IPS-18c (cell line): Measurements from ENCODE around the gene OR2Z1.
"Not testable (repeated sequence)": the region's sequence is repeated elsewhere in the genome, so short reads cannot be mapped to it uniquely, and the experiment has no call there.

Experiments
- H3K4me3 ChIP-seq: 2 replicates; pipeline ENCODE4 v1.7.0; 2013; ENCODE audit warnings: low read depth, mild to moderate bottlenecking, low read length, moderate library complexity; ENCODE audit not compliant: insufficient read depth
- H3K9me3 ChIP-seq: one replicate; pipeline ENCODE4 v1.6.1; 2013; ENCODE audit warnings: mild to moderate bottlenecking, low read length, moderate library complexity; ENCODE audit not compliant: control insufficient read depth, insufficient read depth

The OR2Z1 gene

GRCh38 chr19:8697671-8698432 is 23.6 kb upstream of the OR2Z1 start:
- H3K4me3 ChIP-seq = no peak overlapping the region
- peaks cover 5% of the 10 kb centered on the region for H3K9me3 ChIP-seq

DNA sequence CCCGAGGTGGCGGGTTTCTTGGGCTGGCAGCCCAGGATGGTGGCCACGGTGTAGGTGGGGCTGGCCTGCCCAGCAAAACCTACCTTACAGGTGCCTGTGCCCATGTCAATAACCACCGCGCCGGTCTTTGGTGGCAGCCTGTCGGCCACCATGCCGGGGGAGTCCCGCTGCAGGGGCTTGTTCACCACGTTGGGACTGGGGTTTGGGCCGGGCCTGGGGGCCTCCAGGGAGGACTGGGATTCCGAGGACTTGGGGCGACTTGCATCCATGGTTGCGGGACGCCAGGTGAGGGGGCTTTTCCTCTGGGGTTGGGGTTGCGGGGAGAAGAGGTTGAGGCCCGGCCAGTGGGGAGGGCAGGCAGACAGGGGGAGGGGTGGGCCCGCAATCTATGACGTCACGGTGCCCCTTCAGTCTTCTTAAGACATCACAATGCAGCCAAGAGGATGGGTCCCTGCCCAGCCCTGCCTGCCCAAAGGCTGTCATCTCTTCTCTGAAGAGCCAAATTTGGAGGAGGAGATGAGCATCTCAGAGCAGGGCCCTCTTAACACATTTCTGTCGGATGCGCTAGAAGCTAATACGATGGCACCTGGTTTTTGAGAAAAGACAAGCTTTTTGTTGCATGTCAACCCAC is 22.9 kb upstream of the OR2Z1 start, which contains the start of gene ACTL9:
TSS of gene ACTL9 (minus strand) at position 363 of the 631 bp plus-strand sequence. CDS start at position 269, 94 bp downstream.
- H3K9me3 ChIP-seq = peaks cover 5% of the 10 kb centered on the region
- no peak within 1 kb of the TSS for H3K4me3 ChIP-seq

- no peak overlapping the region for H3K4me3 ChIP-seq
- peaks cover 5% of the 10 kb centered on the region for H3K9me3 ChIP-seq
These were observed 21.5 kb upstream of the OR2Z1 start for GRCh38 chr19:8699908-8700307.

DNA sequence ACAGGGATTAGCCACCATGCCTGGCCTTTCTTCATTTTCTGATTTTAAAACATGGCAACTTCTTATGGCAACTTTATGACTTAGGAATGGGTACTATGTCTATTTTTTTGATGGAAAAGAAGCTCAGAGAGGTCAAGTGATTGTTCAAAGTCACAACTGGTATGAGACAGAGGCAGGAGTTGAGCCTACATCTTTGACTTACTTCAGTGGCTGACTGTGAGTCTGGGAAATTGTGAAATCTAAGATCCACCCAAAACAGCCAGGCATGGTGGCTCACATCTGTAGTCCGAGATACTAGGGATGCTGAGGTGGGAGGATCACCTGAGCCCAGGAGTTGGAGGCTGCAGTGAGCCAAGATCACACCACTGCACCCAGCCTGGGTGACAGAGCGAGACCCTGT is 20.5 kb upstream of the OR2Z1 start:
- no peak overlapping the region for H3K4me3 ChIP-seq
- peaks cover 5% of the 10 kb centered on the region for H3K9me3 ChIP-seq

- peaks cover 5% of the 10 kb centered on the region for H3K9me3 ChIP-seq
- no peak overlapping the region for H3K4me3 ChIP-seq
These were observed 19.1 kb upstream of the OR2Z1 start for GRCh38 chr19:8702350-8702749.

- peaks cover 5% of the 10 kb centered on the region for H3K9me3 ChIP-seq
- no peak overlapping the region for H3K4me3 ChIP-seq
These were observed 18.2 kb upstream of the OR2Z1 start for GRCh38 chr19:8703223-8703622.

DNA sequence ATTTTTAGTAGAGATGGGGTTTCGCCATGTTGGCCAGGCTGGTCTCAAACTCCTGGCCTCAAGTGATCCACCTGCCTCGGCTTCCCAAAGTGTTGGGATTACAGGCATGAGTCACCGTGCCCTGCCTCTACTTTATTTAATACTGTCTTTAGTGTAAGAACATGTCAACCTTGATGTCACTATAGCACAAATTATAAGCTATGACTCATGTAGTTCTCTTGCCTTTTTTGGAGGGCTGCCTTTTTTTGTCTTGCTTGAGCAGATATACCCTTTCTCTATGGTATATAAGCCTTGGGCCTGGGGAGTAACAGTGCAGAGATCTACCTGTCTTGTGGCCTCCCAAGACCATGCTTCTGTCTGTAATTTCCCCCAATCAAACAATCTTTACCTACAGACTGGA is 16.1 kb upstream of the OR2Z1 start:
- H3K4me3 ChIP-seq, H3K9me3 ChIP-seq: not testable (repeated sequence)

DNA sequence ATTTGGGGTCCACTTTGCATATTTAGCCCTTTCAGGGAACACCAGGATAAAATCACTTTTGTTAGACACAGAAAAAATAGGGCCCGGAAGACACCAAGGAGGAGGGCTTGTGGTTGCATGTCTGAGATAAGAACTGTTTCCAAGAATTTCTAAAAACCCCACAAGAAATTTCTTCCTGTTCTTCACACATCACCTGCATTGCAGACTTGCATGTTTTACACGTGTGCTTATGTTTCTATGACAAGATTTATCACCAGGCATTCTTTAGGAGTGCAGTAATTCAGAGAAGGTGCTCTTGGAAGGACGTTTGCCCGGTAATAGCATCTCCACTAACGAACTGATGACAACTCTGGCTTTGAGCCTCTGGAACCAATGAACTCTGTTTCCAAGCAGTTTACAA is 15.7 kb upstream of the OR2Z1 start:
- H3K4me3 ChIP-seq = no peak overlapping the region
- peaks cover 3% of the 10 kb centered on the region for H3K9me3 ChIP-seq

GRCh38 chr19:8710337-8710736 is 11.1 kb upstream of the OR2Z1 start:
- not testable (repeated sequence) for H3K9me3 ChIP-seq, H3K4me3 ChIP-seq

DNA sequence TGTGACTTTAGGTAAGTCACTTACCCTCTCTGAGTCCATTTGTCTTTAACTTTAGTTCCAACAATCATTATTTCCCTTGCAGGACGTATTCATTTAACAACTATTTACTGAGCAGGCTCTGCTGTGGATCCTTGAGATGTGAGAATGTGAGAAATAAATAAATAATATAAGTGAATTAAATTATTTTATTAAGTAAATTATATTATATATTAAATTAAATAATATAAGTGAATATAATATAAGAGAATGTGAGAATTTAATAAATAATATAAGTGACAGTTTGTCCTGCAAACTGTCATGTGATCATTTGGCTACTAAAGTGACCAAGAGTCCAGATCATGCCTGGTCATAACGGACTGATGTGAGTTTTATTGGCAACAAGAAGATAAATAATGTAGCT is 598 bp downstream of the OR2Z1 start:
- Histone ChIP-seq H3K9me3 (peaks cover 15% of the 10 kb centered on the region), H3K4me3 (no peak overlapping the region)

- Histone ChIP-seq H3K9me3 (peaks cover 23% of the 10 kb centered on the region), H3K4me3 (no peak overlapping the region; the same call in 1 of the 2 replicates)
These were observed 2.8 kb downstream of the OR2Z1 start for GRCh38 chr19:8724276-8724675.

- Histone ChIP-seq H3K4me3 (no peak overlapping the region; the same call in 1 of the 2 replicates), H3K9me3 (peaks cover 30% of the 10 kb centered on the region)
These were observed 10.2 kb downstream of the OR2Z1 start for GRCh38 chr19:8731428-8732169.

DNA sequence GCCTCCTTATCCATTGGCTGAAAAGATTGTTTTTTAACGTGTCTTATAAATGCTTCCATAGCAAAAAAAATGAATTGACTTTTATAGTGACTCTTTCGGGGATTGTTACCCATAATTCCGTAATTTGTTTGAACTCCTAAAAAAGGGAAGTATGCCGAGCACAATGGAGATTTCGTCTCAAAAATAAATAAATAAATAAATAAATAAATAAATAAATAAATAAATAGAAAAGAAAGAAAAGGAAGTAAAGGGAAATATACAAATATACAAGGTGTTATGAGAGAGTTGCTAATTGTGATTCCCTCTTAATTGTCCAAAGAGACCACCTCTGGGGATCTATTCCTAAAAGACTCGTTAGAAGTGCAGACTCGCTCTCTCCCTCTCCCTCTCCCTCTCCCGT is 16.9 kb downstream of the OR2Z1 start:
- peaks cover 10% of the 10 kb centered on the region for H3K9me3 ChIP-seq
- H3K4me3 ChIP-seq = no peak overlapping the region

- H3K4me3 ChIP-seq = not testable (repeated sequence)
These were observed 18.0 kb downstream of the OR2Z1 start for GRCh38 chr19:8739291-8740065.

GRCh38 chr19:8767257-8767656 is 45.8 kb downstream of the OR2Z1 start:
- H3K4me3 ChIP-seq, H3K9me3 ChIP-seq: not testable (repeated sequence)

More at GRCh38 chr19:8739291-8740065, 18.0 kb downstream of the OR2Z1 start:
- H3K9me3 ChIP-seq = not testable (repeated sequence)

- H3K4me3 ChIP-seq, H3K9me3 ChIP-seq: not testable (repeated sequence)
These were observed 47.8 kb downstream of the OR2Z1 start for GRCh38 chr19:8769265-8769664.

DNA sequence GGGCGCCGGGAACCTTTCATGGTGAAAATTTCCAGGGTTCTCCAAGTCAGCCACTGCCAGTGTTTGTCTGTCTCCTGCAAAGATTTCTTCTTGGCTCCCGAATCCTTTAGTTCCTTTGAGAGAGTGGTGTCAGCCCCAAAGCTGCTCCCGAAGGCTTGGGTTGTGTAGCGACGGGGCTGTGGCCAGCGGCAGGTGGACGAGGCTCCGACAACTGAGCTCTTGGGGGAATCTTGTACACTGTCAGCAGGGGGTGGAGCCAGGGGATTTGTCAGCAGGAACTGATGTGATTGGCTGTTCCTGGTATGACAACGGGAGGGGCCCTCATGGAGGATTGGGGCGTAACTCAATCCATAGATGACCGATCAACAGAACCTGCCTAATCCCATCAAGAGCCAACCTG is 52.2 kb downstream of the OR2Z1 start:
- H3K9me3 ChIP-seq, H3K4me3 ChIP-seq: not testable (repeated sequence)
